ENCODE data around the gene C1GALT1.
"Not testable (repeated sequence)": the region's sequence is repeated elsewhere in the genome, so short reads cannot be mapped to it uniquely, and the experiment has no call there.

C1GALT1 gene

DNA sequence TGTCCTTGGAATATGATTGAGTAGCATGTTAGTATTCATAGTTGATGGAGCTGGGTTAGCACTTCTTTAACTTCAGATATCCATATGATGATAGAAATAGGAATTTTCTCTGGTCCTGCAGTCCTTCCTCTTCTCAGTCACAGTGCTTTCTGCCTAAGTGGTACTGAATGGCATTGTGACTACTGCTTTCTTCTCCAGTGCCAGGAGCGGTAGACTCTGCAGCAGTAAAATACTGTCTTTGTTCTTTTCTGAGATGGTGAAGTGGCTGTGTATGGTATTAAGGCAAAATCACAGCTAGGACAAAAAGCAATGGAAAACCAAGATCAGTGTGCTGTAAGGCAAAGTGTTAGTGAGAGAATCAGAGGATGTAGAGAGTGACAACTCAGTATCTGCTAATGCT lies 46.6 kb downstream of the C1GALT1 start:
- Histone ChIP-seq H3K36me3 (ENCODE audit: control insufficient read depth, insufficient read depth, low read length) (no peaks in the 10 kb centered on the region), H3K4me1 (ENCODE audit: control insufficient read depth, insufficient read depth, low read length, poor library complexity, severe bottlenecking) (no peaks in the 10 kb centered on the region), H3K9me3 (ENCODE audit: control insufficient read depth, low read length) (peaks cover 3% of the 10 kb centered on the region), H3K4me3 (ENCODE audit: insufficient read depth, low read depth, low read length, poor library complexity, severe bottlenecking) (no peak overlapping the region), H3K27ac (ENCODE audit: insufficient read depth, low read length, poor library complexity, severe bottlenecking) (no peak overlapping the region), H3K27me3 (replicated peaks; ENCODE audit: control insufficient read depth, insufficient read depth, low read length, poor library complexity, severe bottlenecking) (no peaks in the 10 kb centered on the region)
- DNase-seq = no peak

DNA sequence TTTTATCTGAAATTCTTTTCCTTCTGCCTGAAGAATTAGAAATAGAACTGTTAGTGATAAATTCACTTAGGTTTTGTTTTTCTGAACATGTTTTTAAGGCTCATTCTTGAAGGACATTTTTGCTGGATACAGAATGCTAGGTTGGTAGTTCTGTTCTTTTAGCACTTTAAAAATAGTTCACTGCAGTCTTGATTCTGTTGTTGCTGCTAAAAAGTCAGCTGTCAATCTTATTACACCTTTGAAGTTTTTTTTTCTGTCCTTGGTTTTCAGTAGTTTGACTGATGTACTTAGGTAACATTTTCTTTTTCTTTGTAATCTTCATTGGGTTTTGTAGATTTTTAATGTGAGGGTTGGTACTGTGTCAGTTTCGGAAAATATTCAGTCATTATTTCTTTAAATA lies 48.7 kb downstream of the C1GALT1 start:
- H3K36me3 ChIP-seq (ENCODE audit: control insufficient read depth, insufficient read depth, low read length) = peaks cover 11% of the 10 kb centered on the region
- no peak overlapping the region for H3K4me3 ChIP-seq (ENCODE audit: insufficient read depth, low read depth, low read length, poor library complexity, severe bottlenecking)

DNA sequence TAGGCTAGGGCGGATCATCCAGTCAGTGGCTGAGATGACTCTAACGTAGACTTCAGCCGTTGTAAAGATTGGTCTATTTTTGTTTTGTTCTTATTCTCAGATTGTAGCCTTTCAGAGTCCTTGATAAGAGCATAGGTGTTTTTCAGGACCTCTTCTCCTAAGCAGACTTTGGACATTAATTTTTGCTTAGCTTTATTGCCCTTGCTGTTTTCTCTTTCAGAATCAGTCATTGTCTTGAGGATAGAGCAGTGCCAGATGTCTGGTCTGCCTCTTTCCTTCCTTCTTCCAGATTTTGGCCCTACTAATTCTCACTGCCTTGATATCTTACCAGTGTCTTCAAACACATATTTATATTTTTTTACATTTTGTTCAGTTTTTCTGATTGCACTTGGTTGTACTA lies 49.5 kb downstream of the C1GALT1 start:
- H3K9me3 ChIP-seq (ENCODE audit: control insufficient read depth, low read length) = peaks cover 3% of the 10 kb centered on the region
- H3K4me3 ChIP-seq (ENCODE audit: insufficient read depth, low read depth, low read length, poor library complexity, severe bottlenecking) = no peak overlapping the region
- no peak overlapping the region for H3K27ac ChIP-seq (ENCODE audit: insufficient read depth, low read length, poor library complexity, severe bottlenecking)
- no peak for DNase-seq
- H3K27me3 ChIP-seq (replicated peaks; ENCODE audit: control insufficient read depth, insufficient read depth, low read length, poor library complexity, severe bottlenecking) = no peaks in the 10 kb centered on the region
- peaks cover 11% of the 10 kb centered on the region for H3K36me3 ChIP-seq (ENCODE audit: control insufficient read depth, insufficient read depth, low read length)
- no peaks in the 10 kb centered on the region for H3K4me1 ChIP-seq (ENCODE audit: control insufficient read depth, insufficient read depth, low read length, poor library complexity, severe bottlenecking)

More for the DNA sequence above, 48.7 kb downstream of the C1GALT1 start:
- DNase-seq = no peak
- H3K4me1 ChIP-seq (ENCODE audit: control insufficient read depth, insufficient read depth, low read length, poor library complexity, severe bottlenecking) = no peaks in the 10 kb centered on the region
- no peak overlapping the region for H3K27ac ChIP-seq (ENCODE audit: insufficient read depth, low read length, poor library complexity, severe bottlenecking)
- no peaks in the 10 kb centered on the region for H3K27me3 ChIP-seq (replicated peaks; ENCODE audit: control insufficient read depth, insufficient read depth, low read length, poor library complexity, severe bottlenecking)
- peaks cover 3% of the 10 kb centered on the region for H3K9me3 ChIP-seq (ENCODE audit: control insufficient read depth, low read length)

DNA sequence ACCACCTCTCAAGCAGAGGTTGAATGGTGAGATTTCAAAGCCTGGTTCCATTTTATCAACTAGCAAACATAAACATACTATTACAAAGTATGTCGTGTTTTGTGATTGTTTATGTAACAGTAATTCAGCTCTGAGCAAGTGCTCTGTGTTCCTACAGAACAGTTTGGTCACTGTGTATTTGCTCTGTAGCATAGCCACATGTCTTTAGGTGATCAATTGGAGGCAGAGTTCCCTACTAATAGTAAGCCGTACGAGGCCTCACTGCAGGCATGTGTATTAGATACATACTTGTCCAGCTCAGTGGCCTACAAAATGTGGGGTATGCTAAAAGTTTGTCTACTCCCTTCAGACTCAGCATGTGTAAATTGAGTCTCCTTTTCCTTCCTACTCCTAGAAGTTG lies 53.0 kb downstream of the C1GALT1 start:
- Histone ChIP-seq H3K4me3 (ENCODE audit: insufficient read depth, low read depth, low read length, poor library complexity, severe bottlenecking) (no peak overlapping the region), H3K4me1 (ENCODE audit: control insufficient read depth, insufficient read depth, low read length, poor library complexity, severe bottlenecking) (no peaks in the 10 kb centered on the region), H3K9me3 (ENCODE audit: control insufficient read depth, low read length) (peaks cover under 1% of the 10 kb centered on the region), H3K27ac (ENCODE audit: insufficient read depth, low read length, poor library complexity, severe bottlenecking) (no peak overlapping the region), H3K27me3 (replicated peaks; ENCODE audit: control insufficient read depth, insufficient read depth, low read length, poor library complexity, severe bottlenecking) (no peaks in the 10 kb centered on the region), H3K36me3 (ENCODE audit: control insufficient read depth, insufficient read depth, low read length) (peaks cover 20% of the 10 kb centered on the region)
- no peak for DNase-seq

DNA sequence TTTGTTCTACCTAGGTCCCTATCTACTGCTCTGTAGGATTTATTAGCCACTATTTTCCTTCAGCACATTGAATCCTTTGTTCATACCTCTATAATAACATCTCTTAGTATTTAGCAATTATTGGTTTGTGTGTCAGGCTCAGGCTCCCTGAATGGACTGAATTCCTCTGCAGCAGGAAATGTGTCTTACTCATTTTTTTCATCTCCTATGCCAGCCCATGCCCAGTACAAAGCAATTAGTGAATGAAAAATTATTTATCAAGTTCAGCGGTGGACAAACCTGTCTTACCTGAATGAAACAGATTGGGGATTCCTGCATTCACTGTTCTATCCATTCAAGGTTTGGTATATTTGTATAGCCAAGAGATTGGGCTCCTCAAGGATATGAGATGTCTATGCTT lies 53.7 kb downstream of the C1GALT1 start:
- no peak for DNase-seq
- no peaks in the 10 kb centered on the region for H3K9me3 ChIP-seq (ENCODE audit: control insufficient read depth, low read length)
- H3K36me3 ChIP-seq (ENCODE audit: control insufficient read depth, insufficient read depth, low read length) = peaks cover 20% of the 10 kb centered on the region
- no peak overlapping the region for H3K27ac ChIP-seq (ENCODE audit: insufficient read depth, low read length, poor library complexity, severe bottlenecking)
- no peaks in the 10 kb centered on the region for H3K4me1 ChIP-seq (ENCODE audit: control insufficient read depth, insufficient read depth, low read length, poor library complexity, severe bottlenecking)
- H3K27me3 ChIP-seq (replicated peaks; ENCODE audit: control insufficient read depth, insufficient read depth, low read length, poor library complexity, severe bottlenecking) = no peaks in the 10 kb centered on the region
- no peak overlapping the region for H3K4me3 ChIP-seq (ENCODE audit: insufficient read depth, low read depth, low read length, poor library complexity, severe bottlenecking)

DNA sequence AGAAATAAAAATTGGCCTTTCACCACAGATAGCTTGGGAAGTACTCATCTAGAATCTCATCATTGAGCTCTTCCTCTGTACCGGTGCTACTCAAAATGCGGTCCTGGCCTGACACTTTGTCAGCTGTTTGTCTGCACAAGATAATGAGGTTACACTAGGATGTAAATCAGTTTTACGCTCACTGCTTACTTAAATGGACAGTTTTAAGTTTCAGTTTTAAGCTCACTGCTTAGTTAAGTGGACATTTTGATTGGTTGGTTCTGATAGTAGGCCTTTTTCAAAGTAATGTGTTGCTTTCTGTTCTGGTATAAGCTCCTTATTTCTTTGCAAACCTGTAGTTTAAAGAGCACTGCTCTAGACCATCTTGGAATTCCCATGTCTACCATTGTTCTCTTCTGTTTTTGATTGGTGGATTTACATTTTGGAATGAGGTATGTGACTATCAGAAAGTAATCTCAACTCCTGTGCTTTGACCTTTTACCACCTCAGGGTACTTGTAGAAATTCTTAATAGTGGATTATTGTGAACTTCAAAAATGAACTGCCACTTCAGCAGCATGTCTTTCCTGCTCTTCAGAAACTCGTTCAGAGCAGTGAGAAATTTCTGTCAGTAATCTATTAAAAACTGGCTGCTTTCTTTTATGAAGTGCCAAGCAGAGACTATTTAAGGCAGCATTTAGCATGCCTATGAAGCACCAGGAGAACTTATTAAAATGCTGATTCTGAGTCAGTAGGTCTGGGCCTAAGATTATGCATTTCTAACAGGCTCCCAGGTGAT lies 55.0 kb downstream of the C1GALT1 start:
- H3K4me3 ChIP-seq (ENCODE audit: insufficient read depth, low read depth, low read length, poor library complexity, severe bottlenecking) = no peak overlapping the region
- no peak for DNase-seq
- no peaks in the 10 kb centered on the region for H3K4me1 ChIP-seq (ENCODE audit: control insufficient read depth, insufficient read depth, low read length, poor library complexity, severe bottlenecking)
- no peak overlapping the region for H3K27ac ChIP-seq (ENCODE audit: insufficient read depth, low read length, poor library complexity, severe bottlenecking)
- peaks cover 23% of the 10 kb centered on the region for H3K36me3 ChIP-seq (ENCODE audit: control insufficient read depth, insufficient read depth, low read length)
- H3K27me3 ChIP-seq (replicated peaks; ENCODE audit: control insufficient read depth, insufficient read depth, low read length, poor library complexity, severe bottlenecking) = no peaks in the 10 kb centered on the region
- H3K9me3 ChIP-seq (ENCODE audit: control insufficient read depth, low read length) = no peaks in the 10 kb centered on the region

DNA sequence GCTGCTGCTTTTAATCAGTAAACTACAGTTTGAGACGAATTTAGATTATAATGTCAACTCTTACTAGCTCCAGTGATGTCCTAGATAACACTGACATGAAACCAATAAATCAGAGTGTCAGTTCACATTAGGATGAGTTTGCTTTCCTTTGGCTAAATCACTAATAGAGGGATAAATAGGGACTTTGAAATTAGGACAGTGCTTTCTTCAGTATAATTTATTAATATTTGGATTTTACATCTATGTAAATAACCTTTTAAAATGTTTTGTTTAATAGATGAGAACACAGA lies 55.6 kb downstream of the C1GALT1 start:
- DNase-seq = no peak
- Histone ChIP-seq H3K4me1 (ENCODE audit: control insufficient read depth, insufficient read depth, low read length, poor library complexity, severe bottlenecking) (no peaks in the 10 kb centered on the region), H3K27me3 (replicated peaks; ENCODE audit: control insufficient read depth, insufficient read depth, low read length, poor library complexity, severe bottlenecking) (no peaks in the 10 kb centered on the region), H3K9me3 (ENCODE audit: control insufficient read depth, low read length) (no peaks in the 10 kb centered on the region), H3K27ac (ENCODE audit: insufficient read depth, low read length, poor library complexity, severe bottlenecking) (no peak overlapping the region), H3K4me3 (ENCODE audit: insufficient read depth, low read depth, low read length, poor library complexity, severe bottlenecking) (no peak overlapping the region), H3K36me3 (ENCODE audit: control insufficient read depth, insufficient read depth, low read length) (peaks cover 24% of the 10 kb centered on the region)

DNA sequence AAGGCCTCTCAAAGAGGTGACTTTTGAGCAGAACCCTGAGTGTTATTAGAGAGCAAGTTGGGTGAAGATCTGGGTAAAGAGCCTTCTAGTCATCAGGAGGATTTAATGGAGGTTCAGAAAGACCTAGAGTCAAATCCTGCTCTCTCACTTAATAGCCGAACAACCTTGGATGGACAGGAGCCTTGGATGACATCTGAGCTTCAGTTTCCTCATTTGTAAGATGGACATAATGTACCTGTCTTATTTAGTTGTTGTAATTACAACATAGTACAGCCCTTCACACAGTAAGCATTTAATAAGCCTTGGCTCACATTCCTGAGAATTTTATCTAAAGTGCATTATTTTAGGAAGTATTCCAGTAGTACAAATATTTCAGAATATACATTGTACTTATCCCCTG lies 57.0 kb downstream of the C1GALT1 start:
- no peaks in the 10 kb centered on the region for H3K9me3 ChIP-seq (ENCODE audit: control insufficient read depth, low read length)
- DNase-seq = no peak
- H3K36me3 ChIP-seq (ENCODE audit: control insufficient read depth, insufficient read depth, low read length) = peaks cover 24% of the 10 kb centered on the region

DNA sequence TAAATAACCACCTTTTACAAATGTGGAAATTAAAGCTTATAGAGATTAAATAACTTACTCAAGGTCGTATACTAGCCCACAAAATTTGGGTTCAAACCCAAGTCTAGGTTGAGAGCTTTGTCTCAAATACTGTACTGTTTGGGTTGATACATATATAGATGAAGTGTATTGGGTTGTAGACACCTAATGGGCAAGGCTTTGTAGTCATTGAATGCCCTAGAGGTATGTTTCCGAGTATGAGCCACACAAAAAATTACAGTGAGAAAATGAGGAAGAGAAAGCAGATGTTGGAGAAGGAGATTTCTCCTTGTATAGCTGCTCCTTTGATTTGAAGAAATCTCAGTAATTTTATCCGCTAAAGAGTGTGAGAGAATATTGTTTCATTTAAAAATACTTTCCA lies 60.6 kb downstream of the C1GALT1 start:
- no peak overlapping the region for H3K4me3 ChIP-seq (ENCODE audit: insufficient read depth, low read depth, low read length, poor library complexity, severe bottlenecking)
- H3K27me3 ChIP-seq (replicated peaks; ENCODE audit: control insufficient read depth, insufficient read depth, low read length, poor library complexity, severe bottlenecking) = no peaks in the 10 kb centered on the region
- H3K9me3 ChIP-seq (ENCODE audit: control insufficient read depth, low read length) = no peaks in the 10 kb centered on the region
- no peak overlapping the region for H3K27ac ChIP-seq (ENCODE audit: insufficient read depth, low read length, poor library complexity, severe bottlenecking)
- H3K36me3 ChIP-seq (ENCODE audit: control insufficient read depth, insufficient read depth, low read length) = peaks cover 13% of the 10 kb centered on the region
- no peak for DNase-seq
- no peaks in the 10 kb centered on the region for H3K4me1 ChIP-seq (ENCODE audit: control insufficient read depth, insufficient read depth, low read length, poor library complexity, severe bottlenecking)

More for the DNA sequence above, 57.0 kb downstream of the C1GALT1 start:
- Histone ChIP-seq H3K27ac (ENCODE audit: insufficient read depth, low read length, poor library complexity, severe bottlenecking) (no peak overlapping the region), H3K4me1 (ENCODE audit: control insufficient read depth, insufficient read depth, low read length, poor library complexity, severe bottlenecking) (no peaks in the 10 kb centered on the region), H3K27me3 (replicated peaks; ENCODE audit: control insufficient read depth, insufficient read depth, low read length, poor library complexity, severe bottlenecking) (no peaks in the 10 kb centered on the region), H3K4me3 (ENCODE audit: insufficient read depth, low read depth, low read length, poor library complexity, severe bottlenecking) (no peak overlapping the region)

DNA sequence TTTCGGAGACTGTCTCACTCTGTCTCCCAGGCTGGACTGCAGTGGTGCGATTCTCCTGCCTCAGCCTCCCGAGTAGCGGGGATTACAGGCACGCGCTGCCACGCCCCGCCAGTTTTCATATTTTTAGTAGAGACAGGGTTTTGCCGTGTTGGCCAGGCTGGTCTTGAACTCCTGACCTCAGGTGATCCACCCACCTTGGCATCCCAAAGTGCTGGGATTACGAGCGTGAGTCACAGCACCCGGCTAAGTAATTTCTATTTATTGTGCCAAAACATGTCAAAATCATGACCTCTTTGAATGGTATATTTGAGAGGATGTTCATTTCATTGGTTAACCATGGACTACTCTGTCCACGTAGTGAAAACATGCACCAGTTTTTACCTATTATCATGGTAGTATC lies 62.9 kb downstream of the C1GALT1 start:
- DNase-seq; H3K4me1 ChIP-seq (ENCODE audit: control insufficient read depth, insufficient read depth, low read length, poor library complexity, severe bottlenecking); H3K27me3 ChIP-seq (replicated peaks; ENCODE audit: control insufficient read depth, insufficient read depth, low read length, poor library complexity, severe bottlenecking); H3K36me3 ChIP-seq (ENCODE audit: control insufficient read depth, insufficient read depth, low read length); H3K9me3 ChIP-seq (ENCODE audit: control insufficient read depth, low read length); H3K27ac ChIP-seq (ENCODE audit: insufficient read depth, low read length, poor library complexity, severe bottlenecking); H3K4me3 ChIP-seq (ENCODE audit: insufficient read depth, low read depth, low read length, poor library complexity, severe bottlenecking): not testable (repeated sequence)
